GM18520 (cell line): ENCODE results near the gene LHX8.
"Not testable (repeated sequence)": the region's sequence is repeated elsewhere in the genome, so short reads cannot be mapped to it uniquely, and the experiment has no call there.

Source experiments
- ATAC-seq: cut with Tn5 transposase; IDR thresholded peaks from one replicate; pipeline ENCODE4 v1.9.1; 2021; ENCODE audit not compliant: unreplicated experiment

The LHX8 gene

GRCh38 chr1:75132242-75132811 lies 1.9 kb upstream of the LHX8 start:
- no peak for ATAC-seq

- ATAC-seq: no peak
These were observed 1.2 kb upstream of the LHX8 start for GRCh38 chr1:75132812-75133619.

- no peak for ATAC-seq
These were observed 722 bp downstream of the LHX8 start for GRCh38 chr1:75134647-75135572.

GRCh38 chr1:75135573-75136194 lies 1.5 kb downstream of the LHX8 start:
- no peak for ATAC-seq

- ATAC-seq: no peak
These were observed 2.1 kb downstream of the LHX8 start for GRCh38 chr1:75136195-75136815.

- ATAC-seq: no peak
These were observed 2.9 kb downstream of the LHX8 start for GRCh38 chr1:75136921-75137641.

GRCh38 chr1:75152092-75152491 lies 17.9 kb downstream of the LHX8 start:
- ATAC-seq: no peak

GRCh38 chr1:75159154-75159553 lies 25.0 kb downstream of the LHX8 start:
- no peak for ATAC-seq

GRCh38 chr1:75165264-75165663 lies 31.1 kb downstream of the LHX8 start:
- no peak for ATAC-seq

GRCh38 chr1:75166821-75167220 lies 32.6 kb downstream of the LHX8 start:
- ATAC-seq: no peak

GRCh38 chr1:75170011-75170410 lies 35.8 kb downstream of the LHX8 start:
- ATAC-seq: no peak

GRCh38 chr1:75170981-75171380 lies 36.8 kb downstream of the LHX8 start:
- ATAC-seq: no peak

- ATAC-seq: no peak
These were observed 37.7 kb downstream of the LHX8 start for GRCh38 chr1:75171876-75172275.

GRCh38 chr1:75172556-75172955 lies 38.4 kb downstream of the LHX8 start:
- no peak for ATAC-seq

- no peak for ATAC-seq
These were observed 40.0 kb downstream of the LHX8 start for GRCh38 chr1:75174031-75174760.

- not testable (repeated sequence) for ATAC-seq
These were observed 47.2 kb downstream of the LHX8 start for GRCh38 chr1:75181214-75181955.

GRCh38 chr1:75188892-75189291 lies 54.7 kb downstream of the LHX8 start:
- no peak for ATAC-seq

- no peak for ATAC-seq
These were observed 64.0 kb downstream of the LHX8 start for GRCh38 chr1:75198163-75198562.

GRCh38 chr1:75198761-75199160 lies 64.6 kb downstream of the LHX8 start:
- ATAC-seq: no peak
